Fibroblast of skin of abdomen (primary cell): Measurements from ENCODE around the gene HIPK2.

ENCODE experiments used
- DNase-seq: peaks from one replicate; pipeline ENCODE4 v3.0.0-alpha.2; 2013

Gene HIPK2

DNA sequence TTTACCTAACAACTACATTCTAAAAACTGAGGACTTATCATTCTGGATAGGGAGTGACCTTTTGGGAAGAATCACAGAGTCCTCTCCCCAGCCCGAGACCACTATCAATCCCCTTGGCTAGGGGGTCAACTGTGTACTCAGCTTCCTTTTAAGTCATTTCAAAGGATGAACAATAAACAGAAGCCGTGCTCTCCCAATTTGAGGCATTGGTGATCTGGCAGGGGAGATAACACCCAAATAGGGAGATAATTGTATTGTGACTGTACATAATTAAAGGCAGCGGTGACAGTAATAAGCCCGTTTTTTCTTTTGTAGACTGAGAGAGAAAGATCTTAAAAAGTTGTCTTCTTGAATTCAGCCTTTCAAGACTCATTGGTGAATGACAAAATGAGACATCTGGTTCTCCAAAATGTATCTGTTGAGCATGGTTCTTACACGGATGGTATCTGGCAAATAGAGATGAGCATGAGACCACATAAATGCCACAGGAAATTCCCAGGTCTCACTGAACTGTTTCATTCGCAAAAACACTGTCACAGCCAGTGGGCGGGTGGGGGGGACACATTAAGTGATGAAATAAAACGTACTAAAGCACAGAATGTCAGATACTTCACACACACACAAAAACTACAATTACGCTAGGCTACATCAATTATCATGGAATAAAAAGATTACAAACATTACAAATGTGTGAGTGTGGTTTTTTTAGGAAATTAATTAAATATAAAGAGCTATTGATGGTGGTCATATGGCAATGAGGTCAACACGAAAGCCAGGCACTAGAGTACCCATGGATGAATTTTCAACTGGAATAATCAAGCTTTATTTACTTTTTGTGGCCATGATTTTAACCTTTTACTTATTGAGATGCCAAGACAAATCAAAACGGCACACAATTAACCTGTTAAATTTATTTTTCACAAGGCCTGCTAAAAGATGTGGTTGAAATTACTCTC lies 108.4 kb downstream of the HIPK2 start:
- DNase-seq = peak; percentile 16

DNA sequence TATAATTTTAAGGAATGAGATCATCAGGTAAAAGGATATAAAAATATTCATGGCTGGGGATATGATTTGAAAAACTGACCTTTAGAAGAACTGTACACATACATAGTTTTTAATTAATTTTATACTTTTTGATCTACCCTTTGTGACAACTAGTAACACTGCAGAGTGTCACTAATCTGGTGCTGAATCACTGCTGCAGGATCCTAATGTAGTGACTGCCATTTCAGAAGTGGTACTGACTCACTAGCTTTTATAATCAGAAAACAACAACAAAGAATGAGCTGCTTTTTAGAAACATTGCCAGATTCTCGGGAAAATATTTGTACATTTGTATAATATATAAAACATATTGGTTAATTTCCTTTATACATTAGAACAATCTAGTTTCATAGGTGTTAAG lies 110.4 kb downstream of the HIPK2 start:
- DNase-seq = no peak

DNA sequence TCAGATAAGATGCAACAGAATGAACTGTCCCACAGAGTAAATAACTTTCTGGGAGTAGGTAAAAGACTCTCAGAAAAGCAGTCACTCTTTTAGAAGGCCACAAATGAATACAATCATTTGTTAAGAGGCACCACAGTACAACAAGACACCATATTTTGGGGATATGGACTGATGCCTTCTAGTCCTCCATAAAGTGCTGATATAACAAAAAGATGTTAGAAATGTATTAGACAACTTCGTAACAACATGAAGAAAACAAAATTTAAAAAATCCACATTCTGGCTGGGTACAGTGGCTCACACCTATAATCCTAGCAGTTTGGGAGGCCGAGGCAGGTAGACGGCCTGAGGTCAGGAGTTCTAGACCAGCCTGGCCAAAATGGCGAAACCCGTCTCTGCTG lies 111.3 kb downstream of the HIPK2 start:
- DNase-seq = no peak

DNA sequence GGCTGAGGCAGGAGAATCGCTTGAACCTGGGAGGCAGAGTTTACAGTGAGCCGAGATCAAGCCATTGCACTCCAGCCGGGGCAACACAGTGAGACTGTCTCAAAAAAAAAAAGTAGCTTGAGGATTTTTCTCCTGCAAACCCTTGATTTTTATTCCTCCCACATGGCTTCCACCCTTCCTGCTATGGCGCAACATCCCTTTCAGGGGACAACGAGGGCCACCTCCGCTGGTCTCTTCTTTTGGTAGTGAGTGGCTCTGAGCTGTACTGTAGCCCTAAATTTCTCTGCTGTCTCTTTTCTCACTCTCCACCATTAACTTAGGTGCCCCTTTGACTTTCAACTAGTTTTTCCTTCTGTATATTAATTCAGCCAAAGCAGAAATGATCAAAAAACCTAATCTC lies 113.4 kb downstream of the HIPK2 start:
- no peak for DNase-seq

DNA sequence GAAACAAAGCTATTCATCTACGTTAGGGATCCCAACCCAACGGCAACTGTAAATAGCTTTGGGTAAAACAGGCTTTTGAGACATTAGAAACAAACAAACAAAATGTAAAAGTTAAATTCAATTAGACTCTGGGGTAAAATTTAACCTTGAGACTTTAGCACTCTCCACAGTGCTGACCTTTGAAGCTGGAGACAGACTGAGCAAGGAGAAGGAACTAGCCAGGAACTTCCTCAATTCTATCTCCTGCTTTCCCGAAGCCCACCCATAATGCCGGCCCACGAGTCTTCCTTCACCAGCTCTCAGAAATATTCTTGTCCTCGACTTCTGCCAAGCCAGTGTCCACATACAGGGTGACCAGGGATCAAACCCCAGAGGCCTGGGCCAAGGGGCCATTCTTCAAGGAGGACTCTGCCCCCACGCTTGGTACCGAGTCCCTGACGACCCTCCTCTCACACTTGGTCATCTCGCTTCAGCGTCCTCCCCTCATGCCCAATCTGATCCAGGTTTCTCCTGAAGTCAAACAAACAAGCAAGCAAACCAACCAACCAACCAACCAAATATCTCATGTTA lies 114.1 kb downstream of the HIPK2 start:
- DNase-seq = no peak

DNA sequence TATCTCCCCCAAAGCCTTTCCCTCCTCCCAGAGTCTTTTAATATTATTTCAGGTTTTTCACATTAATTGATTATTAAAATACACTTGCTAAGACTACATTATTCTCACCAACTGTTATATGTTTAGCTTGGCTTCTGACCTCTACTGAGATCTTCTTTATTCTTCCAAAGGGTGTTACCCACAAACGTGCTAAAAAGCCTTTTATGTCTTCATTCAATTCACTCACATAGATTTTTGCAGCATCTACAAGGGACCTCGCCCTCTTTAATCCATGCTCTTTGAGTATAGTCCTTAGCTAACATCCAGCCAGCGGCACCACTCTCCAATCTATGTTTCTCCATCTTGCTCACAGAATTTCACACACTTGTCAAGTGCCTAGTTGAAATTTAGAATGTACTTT lies 115.9 kb downstream of the HIPK2 start:
- DNase-seq = no peak

DNA sequence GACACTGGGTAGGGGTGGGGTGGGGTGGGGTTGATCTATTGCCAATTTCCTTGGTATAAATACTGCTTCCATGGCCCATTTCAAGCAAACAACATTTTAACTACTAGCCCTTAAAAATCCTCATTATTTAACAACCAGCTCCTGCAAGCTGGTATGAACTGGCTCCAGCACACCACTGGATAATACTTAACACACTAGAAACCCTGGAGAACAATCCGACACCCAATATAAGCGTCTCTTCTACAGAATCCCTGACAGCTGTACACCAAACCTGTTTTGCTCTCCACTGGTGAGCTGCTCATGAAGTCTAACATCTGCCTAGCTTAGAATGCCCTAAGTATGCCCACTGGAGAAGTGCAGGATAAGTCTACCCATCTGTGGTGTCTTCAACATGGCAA lies 116.8 kb downstream of the HIPK2 start:
- no peak for DNase-seq

DNA sequence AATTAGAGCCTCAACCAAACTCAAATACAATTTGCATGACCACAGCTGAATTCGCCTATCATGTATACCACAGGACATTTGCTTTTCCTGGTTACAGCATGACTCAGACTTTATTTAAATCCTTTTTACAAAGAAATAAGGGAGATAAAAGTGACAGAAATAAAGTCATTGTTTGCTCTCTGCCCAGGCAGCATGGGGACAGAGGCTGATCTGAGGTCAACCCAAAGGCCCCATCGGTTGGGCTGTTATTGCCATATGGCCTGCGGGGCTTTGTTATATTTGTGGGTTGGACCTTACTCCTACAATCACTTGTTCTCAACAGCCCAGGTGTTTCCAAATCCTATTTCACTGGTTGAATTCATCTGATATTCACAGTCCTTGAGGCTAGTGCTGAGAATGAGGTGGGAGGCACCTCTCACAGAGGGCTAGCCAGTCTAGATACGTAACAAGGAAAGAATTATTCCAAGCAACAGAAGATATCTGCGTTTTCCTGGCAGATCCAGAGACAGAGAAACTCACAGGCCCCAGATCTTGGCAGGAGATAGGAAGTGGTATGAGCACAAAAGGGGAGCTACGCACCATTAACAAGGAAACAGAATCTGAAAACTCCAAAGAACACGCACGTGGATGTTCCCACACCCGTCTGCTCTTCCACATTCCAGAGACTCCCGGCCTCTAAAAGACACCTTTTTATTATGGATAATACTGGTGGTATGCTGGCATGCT lies 117.3 kb downstream of the HIPK2 start:
- DNase-seq = no peak

DNA sequence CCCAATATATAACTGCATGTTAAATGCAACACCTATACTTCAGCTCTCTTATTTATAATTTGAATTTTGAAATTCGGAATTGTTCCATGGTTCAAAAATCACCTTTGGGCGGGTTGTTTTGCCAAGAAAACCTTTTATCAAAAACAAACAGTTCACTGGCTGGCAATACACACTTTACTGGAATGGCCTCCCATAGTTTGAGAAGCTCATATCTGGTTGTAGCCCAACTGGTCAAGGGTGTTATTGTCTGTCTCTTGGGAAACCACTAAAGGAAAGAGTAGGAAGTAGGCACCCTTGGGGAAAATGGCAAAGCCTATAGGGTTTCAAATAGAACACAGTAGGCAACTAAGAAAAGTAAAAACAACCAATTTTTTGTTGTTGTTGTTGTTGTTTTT lies 117.9 kb downstream of the HIPK2 start:
- no peak for DNase-seq

DNA sequence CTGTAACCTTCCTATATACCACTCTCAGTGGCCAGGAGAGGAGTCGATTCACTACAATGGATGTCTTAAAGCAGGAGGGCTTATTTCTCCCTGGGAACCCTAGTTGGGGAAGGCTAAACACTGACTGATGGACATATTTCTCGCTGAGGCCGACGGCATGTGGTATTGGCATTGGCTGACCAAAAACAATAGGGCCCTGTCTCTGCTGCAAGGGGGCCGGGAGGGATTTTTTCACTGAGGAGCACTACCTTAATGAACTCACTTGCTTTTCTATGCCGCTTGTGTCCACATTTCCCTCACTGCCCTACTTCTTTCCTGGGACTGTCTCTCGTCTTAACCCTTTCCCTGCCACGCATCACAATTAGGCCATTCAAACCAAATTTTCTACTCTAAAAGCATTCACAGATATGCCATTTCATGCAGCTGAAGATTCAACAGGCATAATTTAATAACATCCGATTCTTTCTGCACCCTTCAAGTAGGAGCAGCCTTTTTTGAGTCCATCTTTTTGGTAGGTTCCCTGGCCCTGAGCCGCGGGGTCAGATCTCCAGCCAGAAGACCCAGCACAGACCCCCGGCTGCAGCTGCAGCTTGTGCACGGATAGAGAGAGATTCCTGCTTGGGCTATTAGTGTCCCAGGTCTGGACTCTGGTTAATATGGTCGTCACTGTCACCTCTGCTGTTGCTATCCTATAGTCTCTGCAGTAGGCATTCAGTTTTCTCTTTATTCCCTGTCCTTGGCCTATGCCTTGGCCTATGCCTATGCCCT lies 118.7 kb downstream of the HIPK2 start:
- no peak for DNase-seq

DNA sequence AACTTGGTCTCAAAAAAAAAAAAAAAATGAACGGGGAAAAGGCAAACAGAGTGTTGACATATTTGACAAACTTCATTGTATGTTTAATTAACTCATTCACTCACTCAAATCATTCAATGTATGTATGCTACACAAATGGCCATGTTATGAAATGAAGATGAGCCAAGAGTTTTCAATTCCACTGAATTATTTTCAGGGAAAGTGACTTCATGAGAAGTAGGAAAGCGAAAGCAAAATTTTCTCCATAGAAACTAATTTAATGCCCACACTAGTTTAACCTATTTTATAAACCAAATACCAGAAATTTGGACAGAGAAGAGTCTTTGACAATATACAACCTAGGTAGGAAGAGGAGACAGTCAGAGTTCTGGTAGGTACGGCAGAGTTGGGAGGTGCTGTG lies 119.5 kb downstream of the HIPK2 start:
- DNase-seq = no peak

DNA sequence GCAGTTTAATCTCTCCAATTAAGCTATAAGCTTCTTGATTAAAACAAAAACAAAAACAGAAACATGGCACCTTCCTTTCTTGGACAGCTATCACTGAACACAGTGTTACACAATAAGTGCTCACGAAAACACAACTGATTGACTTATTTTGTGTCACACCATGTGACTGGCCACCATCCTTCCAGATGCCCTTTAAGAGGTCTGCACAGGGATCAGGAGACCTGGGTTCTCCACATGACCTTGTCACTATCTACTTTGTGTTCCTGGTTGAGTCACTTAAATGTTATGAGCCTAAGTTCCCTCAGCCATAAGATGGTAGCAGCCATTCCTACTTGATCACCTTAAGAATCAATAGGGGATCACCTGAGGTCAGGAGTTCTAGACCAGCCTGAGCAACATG lies 120.1 kb downstream of the HIPK2 start:
- no peak for DNase-seq

DNA sequence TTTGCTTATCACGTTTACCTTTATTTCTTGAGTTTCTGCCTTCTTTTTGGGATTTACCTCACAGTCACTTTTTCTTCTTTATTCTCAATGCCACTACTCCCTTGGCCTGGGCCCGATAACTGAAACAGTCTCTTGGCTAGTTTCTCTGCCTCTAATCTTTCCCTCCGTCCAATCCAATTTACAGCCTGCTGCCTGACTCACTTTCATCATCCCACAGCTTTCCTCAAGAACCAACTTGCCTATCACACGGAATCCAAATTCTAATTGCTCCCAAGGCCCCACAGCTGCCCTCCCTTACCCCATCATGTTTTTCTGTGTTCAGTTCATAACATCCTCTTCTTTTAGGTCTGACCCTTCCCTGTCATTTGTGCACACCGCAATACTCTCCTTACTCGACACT lies 121.4 kb downstream of the HIPK2 start:
- no peak for DNase-seq

DNA sequence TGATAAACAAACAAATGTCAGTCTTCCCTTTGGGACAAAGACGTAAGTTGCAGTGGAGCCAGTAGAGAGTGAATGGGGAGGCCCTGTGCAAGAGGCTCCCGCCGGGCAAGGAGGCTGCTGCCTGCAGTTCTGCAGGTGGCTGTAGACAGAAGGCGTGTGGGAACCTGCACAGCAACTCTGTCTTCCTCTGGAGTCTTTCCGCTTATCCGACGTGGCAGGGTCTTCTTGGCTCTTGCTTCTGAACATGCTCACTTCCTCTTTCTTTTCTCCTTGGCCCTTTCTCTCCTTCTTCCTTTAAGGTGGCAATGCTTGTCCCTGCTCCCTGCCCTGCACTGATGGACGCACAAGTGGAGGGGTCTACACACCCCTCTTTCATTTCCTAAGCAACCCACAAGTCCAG lies 122.5 kb downstream of the HIPK2 start:
- no peak for DNase-seq

DNA sequence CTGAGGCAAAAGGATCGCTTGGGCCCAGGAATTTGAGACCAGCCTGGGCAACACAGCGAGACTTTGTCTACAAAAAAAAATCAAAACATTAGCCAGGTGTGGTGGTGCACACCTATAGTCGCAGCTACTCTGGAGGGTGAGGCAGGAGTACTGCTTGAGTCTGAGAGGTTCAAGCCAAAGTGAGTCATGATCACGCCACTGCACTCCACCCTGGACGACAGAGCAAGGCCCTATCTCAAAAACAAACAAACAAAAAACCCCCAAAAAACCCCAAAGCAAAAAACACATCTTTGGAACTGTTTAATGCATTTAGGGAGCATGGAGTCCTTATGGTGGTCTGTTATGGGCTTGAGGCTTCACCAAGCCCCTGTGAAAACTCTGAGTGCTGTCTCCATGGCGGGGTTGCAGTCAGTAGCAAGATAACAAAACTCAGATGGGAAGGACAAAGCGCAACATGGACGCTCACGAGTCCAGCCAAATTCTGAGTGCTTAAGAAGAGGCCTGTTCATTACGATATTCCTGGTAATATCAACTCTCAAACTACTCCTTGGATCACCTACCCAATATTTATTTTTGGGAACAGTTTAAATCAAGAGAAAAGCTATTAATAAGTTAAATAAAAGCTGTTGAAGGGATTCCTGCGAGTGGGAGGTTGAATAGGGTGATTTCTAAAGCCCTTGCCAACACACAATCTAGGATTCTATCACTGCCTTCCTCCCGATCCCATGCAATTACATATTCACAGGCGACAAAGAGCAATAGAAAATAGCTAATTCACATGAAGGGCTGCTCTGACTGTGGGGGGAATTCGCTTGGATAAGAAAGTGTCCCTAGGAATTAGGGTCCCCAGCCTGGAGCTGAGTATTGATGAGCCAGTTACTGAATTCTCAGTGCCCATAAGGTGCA lies 123.3 kb downstream of the HIPK2 start:
- DNase-seq = no peak

DNA sequence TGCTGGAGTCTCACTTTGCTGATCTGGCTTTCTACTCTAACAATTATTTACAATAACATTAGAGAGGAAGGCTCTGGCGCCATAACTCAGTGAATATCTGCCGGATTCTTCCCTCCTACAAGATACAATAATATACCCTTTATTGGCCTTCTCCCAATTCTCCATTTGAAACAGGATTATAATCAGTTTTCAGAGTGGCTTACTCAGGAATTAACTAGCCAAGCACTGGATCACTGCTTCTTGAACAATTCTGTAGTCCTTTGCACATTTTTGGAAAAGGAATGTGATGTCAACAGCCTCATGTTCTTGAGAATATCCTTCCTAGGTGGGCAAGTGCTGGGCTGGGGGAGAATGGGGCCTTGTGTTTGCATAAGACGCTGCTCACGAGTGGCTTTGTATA lies 125.9 kb downstream of the HIPK2 start:
- DNase-seq = no peak

DNA sequence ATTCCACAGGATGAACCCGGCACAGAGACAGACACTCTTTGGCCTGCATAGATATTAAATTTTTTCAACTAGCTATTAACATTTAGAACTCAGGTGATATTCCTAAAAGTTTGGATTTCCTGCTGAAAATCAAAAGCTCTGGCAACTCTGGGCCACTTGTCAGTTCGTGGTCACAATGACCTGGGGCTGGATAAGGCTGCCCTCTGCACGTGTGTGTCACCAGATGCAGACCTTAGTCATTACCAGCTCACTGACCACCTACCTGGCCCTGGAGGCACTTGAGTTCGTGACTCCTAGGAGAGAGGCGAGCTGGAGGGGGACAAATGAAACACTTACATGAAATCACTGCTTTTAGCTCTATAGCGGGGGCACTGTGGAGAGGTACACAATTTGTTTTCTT lies 126.5 kb downstream of the HIPK2 start:
- no peak for DNase-seq

DNA sequence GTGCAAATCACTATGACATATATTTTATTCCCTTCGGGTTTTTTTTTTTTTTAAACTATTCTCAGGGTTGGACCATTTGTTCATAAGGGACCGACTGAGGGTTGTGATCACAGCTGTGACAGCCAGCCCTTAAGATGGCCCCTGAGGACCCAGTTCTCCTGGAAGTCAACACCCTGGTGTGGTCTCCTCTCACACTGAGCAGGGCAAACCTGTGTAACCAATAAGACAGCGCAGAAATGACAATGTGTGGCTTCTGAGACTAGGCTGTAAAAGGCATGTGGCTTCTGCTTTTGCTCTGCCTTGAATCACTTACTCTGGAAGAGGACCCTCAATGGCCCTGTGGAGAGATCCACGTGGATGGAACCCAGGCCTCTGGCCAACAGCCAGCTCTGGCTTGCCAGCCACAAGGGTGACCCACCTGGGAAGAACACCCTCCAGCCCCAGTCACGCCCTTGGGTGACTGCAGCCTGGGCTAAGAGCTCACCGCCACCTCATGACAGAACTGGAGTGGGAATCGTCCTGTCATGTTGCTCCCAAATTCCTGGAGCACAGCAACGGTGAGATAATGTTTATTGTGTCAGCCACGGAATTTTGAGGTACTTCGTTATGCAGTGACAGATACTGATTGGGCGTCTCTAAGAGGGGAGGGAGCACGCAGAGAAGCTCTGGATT lies 127.2 kb downstream of the HIPK2 start:
- DNase-seq = no peak

DNA sequence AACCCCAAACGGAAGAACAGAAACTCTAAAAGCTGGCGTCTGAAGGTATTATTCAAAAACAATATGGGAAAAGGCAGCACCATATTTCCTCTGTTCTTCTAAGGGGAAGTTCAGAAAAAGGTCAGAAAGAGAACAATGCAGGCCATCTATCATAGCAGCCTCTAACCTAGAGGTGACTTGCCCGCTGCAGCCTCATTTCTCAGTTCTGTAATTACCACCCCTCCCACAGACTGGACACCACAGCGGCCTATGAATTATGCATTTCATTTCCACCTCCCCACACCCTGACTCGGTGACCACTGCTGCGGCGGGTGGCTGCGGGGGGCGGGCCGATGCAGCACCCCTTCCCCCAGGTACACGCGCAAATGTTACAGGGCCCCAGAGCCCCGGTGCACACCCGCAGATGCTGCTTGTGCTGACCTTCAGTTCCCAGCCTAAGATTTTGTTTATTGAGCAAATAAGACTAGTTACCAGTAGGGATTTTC lies 128.8 kb downstream of the HIPK2 start:
- no peak for DNase-seq

DNA sequence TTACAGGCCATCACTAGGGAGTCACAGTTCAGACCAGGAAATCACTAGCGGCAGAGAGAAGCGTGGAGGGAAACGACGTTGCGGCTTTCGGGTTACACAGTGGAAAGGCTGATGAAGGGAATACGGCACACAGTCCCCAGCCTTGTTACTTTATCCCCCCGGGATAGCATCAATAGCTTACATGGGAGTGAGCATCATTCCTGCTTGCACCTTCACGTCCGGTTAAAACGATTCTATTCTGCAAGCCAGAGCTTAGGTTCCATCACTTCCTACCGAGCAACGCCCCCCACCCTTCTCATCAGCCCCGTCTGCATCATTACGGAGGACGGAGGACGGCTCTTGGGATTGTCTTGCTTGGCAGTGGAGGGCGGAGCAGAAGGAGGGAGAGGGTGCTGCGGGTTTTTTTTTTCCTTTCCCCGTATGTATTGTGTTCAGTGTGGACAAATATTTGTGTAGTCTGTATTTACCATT lies 129.4 kb downstream of the HIPK2 start:
- no peak for DNase-seq
